Measurements from ENCODE around the gene GASK1A.
A peak's percentile ranks its signal among the peaks of the same experiment; 100 is the strongest.

The GASK1A gene

DNA sequence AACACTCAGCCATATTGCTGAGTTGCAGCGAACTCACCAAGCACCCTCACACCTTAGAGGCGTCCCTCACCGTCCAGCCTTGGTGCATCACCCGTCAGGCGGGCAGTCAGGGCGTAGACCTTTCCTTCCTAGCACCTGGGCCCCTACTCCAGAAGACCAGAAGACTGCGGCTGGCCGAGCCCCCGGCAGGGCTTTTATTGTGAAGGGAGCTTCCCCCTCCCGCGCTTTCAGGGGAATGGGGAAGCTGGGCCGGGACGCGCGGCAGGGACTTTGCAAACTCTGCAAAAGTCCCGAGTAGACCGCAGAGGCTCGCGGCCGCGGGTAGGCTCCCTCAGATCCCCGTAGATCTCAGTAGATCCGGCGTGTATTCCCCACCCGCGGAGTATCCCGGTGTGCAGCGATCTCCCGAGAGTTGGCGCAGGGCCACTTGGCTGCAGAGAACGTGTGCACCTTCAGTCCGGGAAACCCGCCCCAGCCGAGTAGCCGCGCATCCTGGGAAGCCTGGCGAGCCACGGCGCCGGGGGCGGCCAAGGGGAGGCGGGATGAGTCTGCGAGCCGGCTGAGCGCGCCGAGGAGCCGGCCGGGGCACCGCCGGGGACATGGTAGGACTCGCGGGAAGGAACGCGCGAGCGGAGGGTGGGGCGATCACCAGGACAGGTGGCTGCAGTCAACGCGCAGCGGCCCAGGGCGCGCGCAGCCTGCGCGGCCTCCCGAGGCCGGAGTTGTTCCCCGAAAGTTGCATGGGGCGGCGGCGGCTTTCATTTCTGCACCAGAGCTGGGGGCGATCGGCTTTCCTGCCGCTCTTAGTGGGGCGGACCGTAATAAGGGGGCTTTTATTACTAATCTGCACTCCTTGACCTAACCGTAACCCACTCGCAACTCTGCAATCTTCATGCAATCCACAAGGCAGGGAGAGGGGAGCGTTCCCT lies at the start of gene GASK1A:
TSS of gene GASK1A (plus strand) at position 268 of the 929 bp plus-strand sequence. CDS start at position 600, 332 bp downstream.
- Histone ChIP-seq H3K36me3 (ENCODE audit: control insufficient read depth in 2 of 2, insufficient read depth in 1 of 2, low read length in 2 of 2) (no peaks in the 10 kb centered on the region), H3K4me3 (ENCODE audit: low read depth, low read length) (peak within 1 kb of the TSS; percentile 52), H3K9me3 (ENCODE audit: control insufficient read depth, insufficient read depth, low read depth, low read length) (no peaks in the 10 kb centered on the region), H3K4me1 (ENCODE audit: control insufficient read depth, insufficient read depth, low read length) (no peaks in the 10 kb centered on the region), H3K27ac (ENCODE audit: extremely low read depth, low read depth, low read length) (no peak within 1 kb of the TSS; the same call in 1 of the 2 replicates)
- CTCF ChIA-PET, result interaction anchor here (1.2 kb wide), 1 partner anchor 19 kb away, joined by 4 read pairs; no protein-coding TSS in a partner anchor
- POLR2A ChIA-PET, result interaction anchor here (0.5 to 0.6 kb wide), 2 partner anchors 8 to 126 kb away, joined by 3 to 5 read pairs; partner anchors contain the start of gene POMGNT2
- TF ChIP-seq, protein P1, sequence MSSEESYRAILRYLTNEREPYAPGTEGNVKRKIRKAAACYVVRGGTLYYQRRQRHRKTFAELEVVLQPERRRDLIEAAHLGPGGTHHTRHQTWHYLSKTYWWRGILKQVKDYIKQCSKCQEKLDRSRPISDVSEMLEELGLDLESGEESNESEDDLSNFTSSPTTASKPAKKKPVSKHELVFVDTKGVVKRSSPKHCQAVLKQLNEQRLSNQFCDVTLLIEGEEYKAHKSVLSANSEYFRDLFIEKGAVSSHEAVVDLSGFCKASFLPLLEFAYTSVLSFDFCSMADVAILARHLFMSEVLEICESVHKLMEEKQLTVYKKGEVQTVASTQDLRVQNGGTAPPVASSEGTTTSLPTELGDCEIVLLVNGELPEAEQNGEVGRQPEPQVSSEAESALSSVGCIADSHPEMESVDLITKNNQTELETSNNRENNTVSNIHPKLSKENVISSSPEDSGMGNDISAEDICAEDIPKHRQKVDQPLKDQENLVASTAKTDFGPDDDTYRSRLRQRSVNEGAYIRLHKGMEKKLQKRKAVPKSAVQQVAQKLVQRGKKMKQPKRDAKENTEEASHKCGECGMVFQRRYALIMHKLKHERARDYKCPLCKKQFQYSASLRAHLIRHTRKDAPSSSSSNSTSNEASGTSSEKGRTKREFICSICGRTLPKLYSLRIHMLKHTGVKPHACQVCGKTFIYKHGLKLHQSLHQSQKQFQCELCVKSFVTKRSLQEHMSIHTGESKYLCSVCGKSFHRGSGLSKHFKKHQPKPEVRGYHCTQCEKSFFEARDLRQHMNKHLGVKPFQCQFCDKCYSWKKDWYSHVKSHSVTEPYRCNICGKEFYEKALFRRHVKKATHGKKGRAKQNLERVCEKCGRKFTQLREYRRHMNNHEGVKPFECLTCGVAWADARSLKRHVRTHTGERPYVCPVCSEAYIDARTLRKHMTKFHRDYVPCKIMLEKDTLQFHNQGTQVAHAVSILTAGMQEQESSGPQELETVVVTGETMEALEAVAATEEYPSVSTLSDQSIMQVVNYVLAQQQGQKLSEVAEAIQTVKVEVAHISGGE (tag by site-specific recombination; conservative IDR thresholded peaks at IDR 0.05; ENCODE audit: low read depth), result 0 out of 2 replicates have a peak, but pooled peaks have one; percentile 34
- TF ChIP-seq ZBTB10 (tag by site-specific recombination; IDR thresholded peaks at IDR 0.05), result 0 out of 2 replicates have a peak, but pooled peaks have one; percentile 14
- TF ChIP-seq ZNF155 (tag by site-specific recombination; IDR thresholded peaks at IDR 0.05), result no peak
- peak; percentile 52 for TF ChIP-seq ZFHX2 (tag by site-specific recombination; conservative IDR thresholded peaks at IDR 0.05)
- TF ChIP-seq ZNF621 (tag by site-specific recombination; IDR thresholded peaks at IDR 0.05), result no peak
- peak; percentile 20; the same call in 1 of the 2 replicates for TF ChIP-seq ZEB2 (tag by site-specific recombination; IDR thresholded peaks at IDR 0.05)
- peak; percentile 22; the same call in 1 of the 2 replicates for TF ChIP-seq TRIM28 (IDR thresholded peaks at IDR 0.05; ENCODE audit: borderline replicate concordance, low read length)
- TF ChIP-seq, protein P2, sequence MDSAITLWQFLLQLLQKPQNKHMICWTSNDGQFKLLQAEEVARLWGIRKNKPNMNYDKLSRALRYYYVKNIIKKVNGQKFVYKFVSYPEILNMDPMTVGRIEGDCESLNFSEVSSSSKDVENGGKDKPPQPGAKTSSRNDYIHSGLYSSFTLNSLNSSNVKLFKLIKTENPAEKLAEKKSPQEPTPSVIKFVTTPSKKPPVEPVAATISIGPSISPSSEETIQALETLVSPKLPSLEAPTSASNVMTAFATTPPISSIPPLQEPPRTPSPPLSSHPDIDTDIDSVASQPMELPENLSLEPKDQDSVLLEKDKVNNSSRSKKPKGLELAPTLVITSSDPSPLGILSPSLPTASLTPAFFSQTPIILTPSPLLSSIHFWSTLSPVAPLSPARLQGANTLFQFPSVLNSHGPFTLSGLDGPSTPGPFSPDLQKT (IDR thresholded peaks at IDR 0.05; ENCODE audit: borderline replicate concordance, low read depth, low read length), result no peak
- TF ChIP-seq, protein P3, sequence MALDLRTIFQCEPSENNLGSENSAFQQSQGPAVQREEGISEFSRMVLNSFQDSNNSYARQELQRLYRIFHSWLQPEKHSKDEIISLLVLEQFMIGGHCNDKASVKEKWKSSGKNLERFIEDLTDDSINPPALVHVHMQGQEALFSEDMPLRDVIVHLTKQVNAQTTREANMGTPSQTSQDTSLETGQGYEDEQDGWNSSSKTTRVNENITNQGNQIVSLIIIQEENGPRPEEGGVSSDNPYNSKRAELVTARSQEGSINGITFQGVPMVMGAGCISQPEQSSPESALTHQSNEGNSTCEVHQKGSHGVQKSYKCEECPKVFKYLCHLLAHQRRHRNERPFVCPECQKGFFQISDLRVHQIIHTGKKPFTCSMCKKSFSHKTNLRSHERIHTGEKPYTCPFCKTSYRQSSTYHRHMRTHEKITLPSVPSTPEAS (tag by site-specific recombination; IDR thresholded peaks at IDR 0.05), result no peak
- TF ChIP-seq SP2 (tag by site-specific recombination; IDR thresholded peaks at IDR 0.05), result peak; percentile 57; the same call in 1 of the 2 replicates
- TF ChIP-seq ZSCAN30 (tag by site-specific recombination; IDR thresholded peaks at IDR 0.05), result no peak; the same call in 1 of the 2 replicates
- TF ChIP-seq ZBTB48 (tag by site-specific recombination; IDR thresholded peaks at IDR 0.05), result no peak
- TF ChIP-seq MZF1 (tag by site-specific recombination; IDR thresholded peaks at IDR 0.05; ENCODE audit: borderline replicate concordance), result peak; percentile 77
- TF ChIP-seq GLIS1 (tag by site-specific recombination; IDR thresholded peaks at IDR 0.05), result peak; percentile 46; the same call in 1 of the 2 replicates
- peak; percentile 74 for TF ChIP-seq ZBTB17 (tag by site-specific recombination; IDR thresholded peaks at IDR 0.05)
- no peak for TF ChIP-seq HOXD13 (CRISPR knock-in tag; IDR thresholded peaks at IDR 0.05; ENCODE audit: borderline replicate concordance)
- TF ChIP-seq GLIS2 (tag by site-specific recombination; IDR thresholded peaks at IDR 0.05), result peak; percentile 72
- peak; percentile 76 for TF ChIP-seq ZIC2 (tag by site-specific recombination; IDR thresholded peaks at IDR 0.05)
- TF ChIP-seq ZNF510 (tag by site-specific recombination; IDR thresholded peaks at IDR 0.05; ENCODE audit: insufficient replicate concordance), result peak; percentile 30
- 0 out of 2 replicates have a peak, but pooled peaks have one; percentile 20 for TF ChIP-seq ZFP37 (tag by site-specific recombination; IDR thresholded peaks at IDR 0.05)
- TF ChIP-seq KLF10 (tag by site-specific recombination; IDR thresholded peaks at IDR 0.05), result peak; percentile 48; the same call in 1 of the 2 replicates
- TF ChIP-seq, protein P4, sequence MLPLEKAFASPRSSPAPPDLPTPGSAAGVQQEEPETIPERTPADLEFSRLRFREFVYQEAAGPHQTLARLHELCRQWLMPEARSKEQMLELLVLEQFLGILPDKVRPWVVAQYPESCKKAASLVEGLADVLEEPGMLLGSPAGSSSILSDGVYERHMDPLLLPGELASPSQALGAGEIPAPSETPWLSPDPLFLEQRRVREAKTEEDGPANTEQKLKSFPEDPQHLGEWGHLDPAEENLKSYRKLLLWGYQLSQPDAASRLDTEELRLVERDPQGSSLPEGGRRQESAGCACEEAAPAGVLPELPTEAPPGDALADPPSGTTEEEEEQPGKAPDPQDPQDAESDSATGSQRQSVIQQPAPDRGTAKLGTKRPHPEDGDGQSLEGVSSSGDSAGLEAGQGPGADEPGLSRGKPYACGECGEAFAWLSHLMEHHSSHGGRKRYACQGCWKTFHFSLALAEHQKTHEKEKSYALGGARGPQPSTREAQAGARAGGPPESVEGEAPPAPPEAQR (tag by site-specific recombination; IDR thresholded peaks at IDR 0.05), result no peak
- TF ChIP-seq ZNF335 (tag by site-specific recombination; conservative IDR thresholded peaks at IDR 0.05), result peak; percentile 76
- TF ChIP-seq ZXDB (tag by site-specific recombination; IDR thresholded peaks at IDR 0.05), result 0 out of 2 replicates have a peak, but pooled peaks have one; percentile 37
- TF ChIP-seq ZBTB20 (tag by site-specific recombination; IDR thresholded peaks at IDR 0.05), result peak; percentile 93
- TF ChIP-seq ZNF76 (tag by site-specific recombination; IDR thresholded peaks at IDR 0.05; ENCODE audit: borderline replicate concordance, low read depth), result peak; percentile 76; the same call in 1 of the 2 replicates
- peak; percentile 42; the same call in 1 of the 2 replicates for TF ChIP-seq ZNF2 (tag by site-specific recombination; IDR thresholded peaks at IDR 0.05)
